GM23338 (cell line): ENCODE data around the gene VWDE. TPM values are rescaled to one million over a fixed set of nuclear protein-coding genes. Genes with fewer than 3 reads are reported as not detected.

ENCODE experiments used
- ATAC-seq: fragments of 200-7000 bp; cut with Tn5 transposase; 3 replicates; pipeline ENCODE4 v1.9.1; 2020
- DNase-seq: peaks from one replicate; pipeline ENCODE4 v3.0.0-alpha.2; 2015; ENCODE audit warnings: low spot score
- H2AFZ ChIP-seq: fragments of 200-600 bp; sonication (generic); 2 replicates; pipeline ENCODE4 v1.8.0; 2016; ENCODE audit warnings: antibody characterized with exemption, mild to moderate bottlenecking, moderate library complexity
- H3F3A ChIP-seq: fragments of 200-600 bp; sonication (generic); replicated peaks from 2 replicates; pipeline ENCODE4 v1.8.0; 2017; ENCODE audit warnings: antibody characterized with exemption, mixed run types, low read depth
- H3K27ac ChIP-seq: fragments of 200-600 bp; sonication (generic); 2 replicates; pipeline ENCODE4 v1.6.1; 2016; ENCODE audit warnings: low read depth
- H3K27me3 ChIP-seq: fragments of 200-600 bp; sonication (generic); 2 replicates; pipeline ENCODE4 v1.8.0; 2016; ENCODE audit warnings: mild to moderate bottlenecking, mixed run types, moderate library complexity; ENCODE audit not compliant: insufficient read depth
- H3K36me3 ChIP-seq: fragments of 200-600 bp; sonication (generic); 2 replicates; pipeline ENCODE4 v1.8.0; 2016; ENCODE audit warnings: mild to moderate bottlenecking; ENCODE audit not compliant: insufficient read depth
- H3K4me1 ChIP-seq: fragments of 200-600 bp; sonication (generic); 2 replicates; pipeline ENCODE4 v1.8.0; 2016; ENCODE audit warnings: mild to moderate bottlenecking, moderate library complexity; ENCODE audit not compliant: insufficient read depth
- H3K4me2 ChIP-seq: fragments of 200-600 bp; sonication (generic); 2 replicates; pipeline ENCODE4 v1.7.1; 2017; ENCODE audit warnings: mixed run types
- H3K4me3 ChIP-seq: fragments of 200-600 bp; sonication (generic); 2 replicates; pipeline ENCODE4 v1.6.1; 2016; ENCODE audit warnings: mixed run types
- H3K79me2 ChIP-seq: fragments of 200-600 bp; sonication (generic); replicated peaks from 2 replicates; pipeline ENCODE4 v1.8.0; 2017; ENCODE audit warnings: mild to moderate bottlenecking; ENCODE audit not compliant: insufficient read depth
- H3K9me2 ChIP-seq: fragments of 200-600 bp; sonication (generic); 2 replicates; pipeline ENCODE4 v1.8.0; 2017; ENCODE audit not compliant: insufficient read depth
- H4K20me1 ChIP-seq: fragments of 200-600 bp; sonication (generic); replicated peaks from 2 replicates; pipeline ENCODE4 v1.8.0; 2017; ENCODE audit warnings: mild to moderate bottlenecking; ENCODE audit not compliant: insufficient read depth
- H3K27ac Mint-ChIP-seq: 2 replicates; pipeline ENCODE4 v1.8.0; 2020; ENCODE audit warnings: inconsistent platforms, mild to moderate bottlenecking, moderate library complexity, mixed read lengths
- H3K27me3 Mint-ChIP-seq: 3 replicates; pipeline ENCODE4 v1.8.0; 2022; ENCODE audit warnings: low read depth, mild to moderate bottlenecking, moderate library complexity, mixed read lengths, inconsistent platforms; ENCODE audit not compliant: insufficient read depth, poor library complexity
- H3K36me3 Mint-ChIP-seq: 3 replicates; pipeline ENCODE4 v1.8.0; 2021; ENCODE audit warnings: low read depth, mild to moderate bottlenecking, inconsistent platforms, moderate library complexity, mixed read lengths
- H3K4me1 Mint-ChIP-seq: 3 replicates; pipeline ENCODE4 v1.8.0; 2020; ENCODE audit warnings: mild to moderate bottlenecking, inconsistent platforms, mixed read lengths
- H3K4me3 Mint-ChIP-seq: 3 replicates; pipeline ENCODE4 v1.8.0; 2021; ENCODE audit warnings: moderate library complexity, mild to moderate bottlenecking, inconsistent platforms, mixed read lengths
- H3K9me3 Mint-ChIP-seq: 3 replicates; pipeline ENCODE4 v1.8.0; 2020; ENCODE audit warnings: moderate library complexity, mild to moderate bottlenecking, inconsistent platforms, mixed read lengths
- EZH2 ChIP-seq: fragments of 200-600 bp; sonication (generic); IDR thresholded peaks from one replicate; pipeline ENCODE4 v1.8.0; 2017; ENCODE audit warnings: antibody characterized with exemption, mild to moderate bottlenecking, low read depth; ENCODE audit not compliant: unreplicated experiment
- JUNB ChIP-seq: IDR thresholded peaks from one replicate; pipeline ENCODE4 v1.6.1; 2016; ENCODE audit warnings: antibody characterized with exemption; ENCODE audit not compliant: unreplicated experiment
- ZNF331 ChIP-seq: fragments of 250-450 bp; sonication (Bioruptor Pico); IDR thresholded peaks from 2 replicates; pipeline ENCODE4 v1.5.0; 2020; ENCODE audit warnings: low read depth, mild to moderate bottlenecking, moderate library complexity
- polyA plus RNA-seq: library from polyadenylated mRNA; unstranded; fragments of >200 nt; fragmentation: Nextera tagmentation; extraction: Ambion mirVana; gene quantifications from 2 replicates; pipeline ENCODE4 v1.2.1, GENCODE V29; 2016
- total RNA-seq: library from RNA; depleted of rRNA; stranded (reverse); fragments of >200 nt; shearing (Covaris generic); gene quantifications from 2 replicates; pipeline ENCODE4 v1.2.3, GENCODE V29; 2014
- TF ChIP-seq, protein P1 (sequence below): fragments of 250-450 bp; sonication (Bioruptor Pico); IDR thresholded peaks from 2 replicates; pipeline ENCODE4 v1.5.0; 2020; ENCODE audit warnings: mild to moderate bottlenecking, moderate library complexity
- TF ChIP-seq, protein P2 (sequence below), 2 experiments: fragments of 200-600 bp in 1 of 2; sonication (generic) in 1 of 2; conservative IDR thresholded peaks; 2 replicates each; pipeline versions ENCODE4 v1.5.1 to v1.6.1; 2016 to 2017; ENCODE audit warnings: antibody characterized with exemption in 2 of 2, low read depth in 2 of 2, mild to moderate bottlenecking in 2 of 2, moderate library complexity in 1 of 2

The VWDE gene
- total and polyA plus RNA-seq, 2 experiments from 2014 or later: 24.6 to 45.5 TPM

DNA sequence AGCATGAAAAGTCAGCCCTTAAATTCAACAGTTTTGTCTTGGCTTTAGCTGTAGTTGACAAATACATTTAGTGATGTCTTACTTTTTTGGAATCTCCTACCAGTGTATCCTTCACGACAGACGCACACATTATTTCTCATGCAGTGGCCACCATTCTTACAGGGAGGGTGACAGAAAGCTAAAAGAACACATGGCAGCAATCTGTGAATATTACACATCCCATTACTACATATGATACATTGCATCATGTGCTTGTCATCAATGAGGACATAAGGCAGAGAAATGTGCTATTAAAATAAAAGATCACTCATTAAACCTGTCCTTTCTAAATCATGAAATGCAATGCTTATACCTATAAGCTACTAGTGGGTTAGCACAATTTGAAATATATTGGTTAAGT is 66.6 kb downstream of the VWDE start (continued):
- TF ChIP-seq JUNB (no peak), ZNF331 (no peak)
- TF ChIP-seq, protein P1, sequence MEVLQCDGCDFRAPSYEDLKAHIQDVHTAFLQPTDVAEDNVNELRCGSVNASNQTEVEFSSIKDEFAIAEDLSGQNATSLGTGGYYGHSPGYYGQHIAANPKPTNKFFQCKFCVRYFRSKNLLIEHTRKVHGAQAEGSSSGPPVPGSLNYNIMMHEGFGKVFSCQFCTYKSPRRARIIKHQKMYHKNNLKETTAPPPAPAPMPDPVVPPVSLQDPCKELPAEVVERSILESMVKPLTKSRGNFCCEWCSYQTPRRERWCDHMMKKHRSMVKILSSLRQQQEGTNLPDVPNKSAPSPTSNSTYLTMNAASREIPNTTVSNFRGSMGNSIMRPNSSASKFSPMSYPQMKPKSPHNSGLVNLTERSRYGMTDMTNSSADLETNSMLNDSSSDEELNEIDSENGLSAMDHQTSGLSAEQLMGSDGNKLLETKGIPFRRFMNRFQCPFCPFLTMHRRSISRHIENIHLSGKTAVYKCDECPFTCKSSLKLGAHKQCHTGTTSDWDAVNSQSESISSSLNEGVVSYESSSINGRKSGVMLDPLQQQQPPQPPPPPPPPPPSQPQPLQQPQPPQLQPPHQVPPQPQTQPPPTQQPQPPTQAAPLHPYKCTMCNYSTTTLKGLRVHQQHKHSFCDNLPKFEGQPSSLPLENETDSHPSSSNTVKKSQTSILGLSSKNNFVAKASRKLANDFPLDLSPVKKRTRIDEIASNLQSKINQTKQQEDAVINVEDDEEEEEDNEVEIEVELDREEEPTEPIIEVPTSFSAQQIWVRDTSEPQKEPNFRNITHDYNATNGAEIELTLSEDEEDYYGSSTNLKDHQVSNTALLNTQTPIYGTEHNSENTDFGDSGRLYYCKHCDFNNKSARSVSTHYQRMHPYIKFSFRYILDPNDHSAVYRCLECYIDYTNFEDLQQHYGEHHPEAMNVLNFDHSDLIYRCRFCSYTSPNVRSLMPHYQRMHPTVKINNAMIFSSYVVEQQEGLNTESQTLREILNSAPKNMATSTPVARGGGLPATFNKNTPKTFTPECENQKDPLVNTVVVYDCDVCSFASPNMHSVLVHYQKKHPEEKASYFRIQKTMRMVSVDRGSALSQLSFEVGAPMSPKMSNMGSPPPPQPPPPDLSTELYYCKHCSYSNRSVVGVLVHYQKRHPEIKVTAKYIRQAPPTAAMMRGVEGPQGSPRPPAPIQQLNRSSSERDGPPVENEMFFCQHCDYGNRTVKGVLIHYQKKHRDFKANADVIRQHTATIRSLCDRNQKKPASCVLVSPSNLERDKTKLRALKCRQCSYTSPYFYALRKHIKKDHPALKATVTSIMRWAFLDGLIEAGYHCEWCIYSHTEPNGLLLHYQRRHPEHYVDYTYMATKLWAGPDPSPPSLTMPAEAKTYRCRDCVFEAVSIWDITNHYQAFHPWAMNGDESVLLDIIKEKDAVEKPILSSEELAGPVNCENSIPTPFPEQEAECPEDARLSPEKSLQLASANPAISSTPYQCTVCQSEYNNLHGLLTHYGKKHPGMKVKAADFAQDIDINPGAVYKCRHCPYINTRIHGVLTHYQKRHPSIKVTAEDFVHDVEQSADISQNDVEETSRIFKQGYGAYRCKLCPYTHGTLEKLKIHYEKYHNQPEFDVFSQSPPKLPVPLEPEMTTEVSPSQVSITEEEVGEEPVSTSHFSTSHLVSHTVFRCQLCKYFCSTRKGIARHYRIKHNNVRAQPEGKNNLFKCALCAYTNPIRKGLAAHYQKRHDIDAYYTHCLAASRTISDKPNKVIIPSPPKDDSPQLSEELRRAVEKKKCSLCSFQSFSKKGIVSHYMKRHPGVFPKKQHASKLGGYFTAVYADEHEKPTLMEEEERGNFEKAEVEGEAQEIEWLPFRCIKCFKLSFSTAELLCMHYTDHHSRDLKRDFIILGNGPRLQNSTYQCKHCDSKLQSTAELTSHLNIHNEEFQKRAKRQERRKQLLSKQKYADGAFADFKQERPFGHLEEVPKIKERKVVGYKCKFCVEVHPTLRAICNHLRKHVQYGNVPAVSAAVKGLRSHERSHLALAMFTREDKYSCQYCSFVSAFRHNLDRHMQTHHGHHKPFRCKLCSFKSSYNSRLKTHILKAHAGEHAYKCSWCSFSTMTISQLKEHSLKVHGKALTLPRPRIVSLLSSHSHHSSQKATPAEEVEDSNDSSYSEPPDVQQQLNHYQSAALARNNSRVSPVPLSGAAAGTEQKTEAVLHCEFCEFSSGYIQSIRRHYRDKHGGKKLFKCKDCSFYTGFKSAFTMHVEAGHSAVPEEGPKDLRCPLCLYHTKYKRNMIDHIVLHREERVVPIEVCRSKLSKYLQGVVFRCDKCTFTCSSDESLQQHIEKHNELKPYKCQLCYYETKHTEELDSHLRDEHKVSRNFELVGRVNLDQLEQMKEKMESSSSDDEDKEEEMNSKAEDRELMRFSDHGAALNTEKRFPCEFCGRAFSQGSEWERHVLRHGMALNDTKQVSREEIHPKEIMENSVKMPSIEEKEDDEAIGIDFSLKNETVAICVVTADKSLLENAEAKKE (CRISPR knock-in tag): no peak

DNA sequence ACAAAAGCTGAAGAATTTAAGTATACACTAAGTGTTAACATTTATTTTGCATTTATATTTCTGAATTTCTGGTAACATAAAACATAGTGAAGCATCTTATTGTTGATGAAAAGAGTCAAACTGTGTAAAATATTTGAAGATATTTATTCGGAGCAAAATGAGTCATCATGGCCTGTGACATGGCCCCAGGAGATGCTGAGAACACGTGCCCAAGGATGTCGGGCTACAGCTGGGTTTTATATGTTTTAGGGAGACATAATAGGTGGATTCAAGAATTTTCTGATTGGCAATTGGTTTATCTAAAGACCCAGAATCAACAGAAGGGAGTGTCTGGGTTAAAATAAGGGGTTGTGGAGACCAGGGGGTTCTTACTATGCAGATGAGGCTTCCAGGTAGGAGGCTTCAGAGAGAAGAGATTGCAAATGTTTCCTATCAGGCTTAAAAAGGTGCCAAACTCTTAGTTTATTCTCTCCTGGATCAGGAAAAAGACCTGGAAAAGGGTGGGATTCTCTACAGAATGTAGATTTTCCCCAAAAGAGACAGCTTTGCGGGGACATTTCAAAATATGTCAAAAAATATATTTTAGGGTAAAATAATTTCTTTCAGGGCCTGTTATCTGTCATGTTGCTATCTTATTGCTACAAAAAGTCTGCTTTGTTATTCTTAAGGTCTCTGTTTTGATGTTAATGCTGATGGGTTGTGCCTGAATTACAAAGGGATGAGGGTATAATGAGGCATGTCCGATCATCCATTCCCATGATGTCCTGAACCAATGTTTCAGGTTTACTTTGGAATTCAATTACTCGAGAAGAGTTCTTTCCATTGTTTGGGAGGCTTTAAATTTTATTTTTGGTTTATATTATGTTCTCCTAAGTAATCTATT is 74.5 kb downstream of the VWDE start:
- no peaks in the 10 kb centered on the region for H3K36me3 ChIP-seq
- H4K20me1 ChIP-seq: no peaks in the 10 kb centered on the region
- no peaks in the 10 kb centered on the region for H3K9me2 ChIP-seq
- peak overlapping the region; percentile 16 for H3K4me2 ChIP-seq
- no peak overlapping the region for H3K4me3 ChIP-seq
- H3K27ac Mint-ChIP-seq: peak overlapping the region; percentile 82
- peaks cover 35% of the 10 kb centered on the region for H3K36me3 Mint-ChIP-seq
- peak overlapping the region; percentile 27 for H3K4me3 Mint-ChIP-seq
- H3K27ac ChIP-seq: peak overlapping the region; percentile 86
- H3K4me1 Mint-ChIP-seq: peaks cover 58% of the 10 kb centered on the region
- H3K79me2 ChIP-seq: no peaks in the 10 kb centered on the region
- peak; percentile 69 for DNase-seq
- ATAC-seq: peak; percentile 93
- H2AFZ ChIP-seq: no peak overlapping the region
- 0 out of 2 replicates have a peak, but pooled peaks cover 3% of the 10 kb centered on the region for H3F3A ChIP-seq
- H3K27me3 Mint-ChIP-seq: no peaks in the 10 kb centered on the region
- no peaks in the 10 kb centered on the region for H3K27me3 ChIP-seq
- no peaks in the 10 kb centered on the region for H3K9me3 Mint-ChIP-seq
- peaks cover 55% of the 10 kb centered on the region for H3K4me1 ChIP-seq
- TF ChIP-seq, protein P2, sequence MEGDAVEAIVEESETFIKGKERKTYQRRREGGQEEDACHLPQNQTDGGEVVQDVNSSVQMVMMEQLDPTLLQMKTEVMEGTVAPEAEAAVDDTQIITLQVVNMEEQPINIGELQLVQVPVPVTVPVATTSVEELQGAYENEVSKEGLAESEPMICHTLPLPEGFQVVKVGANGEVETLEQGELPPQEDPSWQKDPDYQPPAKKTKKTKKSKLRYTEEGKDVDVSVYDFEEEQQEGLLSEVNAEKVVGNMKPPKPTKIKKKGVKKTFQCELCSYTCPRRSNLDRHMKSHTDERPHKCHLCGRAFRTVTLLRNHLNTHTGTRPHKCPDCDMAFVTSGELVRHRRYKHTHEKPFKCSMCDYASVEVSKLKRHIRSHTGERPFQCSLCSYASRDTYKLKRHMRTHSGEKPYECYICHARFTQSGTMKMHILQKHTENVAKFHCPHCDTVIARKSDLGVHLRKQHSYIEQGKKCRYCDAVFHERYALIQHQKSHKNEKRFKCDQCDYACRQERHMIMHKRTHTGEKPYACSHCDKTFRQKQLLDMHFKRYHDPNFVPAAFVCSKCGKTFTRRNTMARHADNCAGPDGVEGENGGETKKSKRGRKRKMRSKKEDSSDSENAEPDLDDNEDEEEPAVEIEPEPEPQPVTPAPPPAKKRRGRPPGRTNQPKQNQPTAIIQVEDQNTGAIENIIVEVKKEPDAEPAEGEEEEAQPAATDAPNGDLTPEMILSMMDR (conservative IDR thresholded peaks at IDR 0.05; ENCODE audit: low read depth in 2 of 2): no peak
- TF ChIP-seq EZH2 (no peak), JUNB (no peak), ZNF331 (no peak)
- TF ChIP-seq, protein P1 (CRISPR knock-in tag): 0 out of 2 replicates have a peak, but pooled peaks have one; percentile 15
